ENCODE results near the gene SDF2L1. TPM values are rescaled to one million over a fixed set of nuclear protein-coding genes. Genes with fewer than 3 reads are reported as not detected.

The SDF2L1 gene
- total and polyA plus RNA-seq, 2 of the 13 experiments (the other 11 are each of a cell fraction or from before 2014, with no cell fraction given): 18.0 to 57.4 TPM

DNA sequence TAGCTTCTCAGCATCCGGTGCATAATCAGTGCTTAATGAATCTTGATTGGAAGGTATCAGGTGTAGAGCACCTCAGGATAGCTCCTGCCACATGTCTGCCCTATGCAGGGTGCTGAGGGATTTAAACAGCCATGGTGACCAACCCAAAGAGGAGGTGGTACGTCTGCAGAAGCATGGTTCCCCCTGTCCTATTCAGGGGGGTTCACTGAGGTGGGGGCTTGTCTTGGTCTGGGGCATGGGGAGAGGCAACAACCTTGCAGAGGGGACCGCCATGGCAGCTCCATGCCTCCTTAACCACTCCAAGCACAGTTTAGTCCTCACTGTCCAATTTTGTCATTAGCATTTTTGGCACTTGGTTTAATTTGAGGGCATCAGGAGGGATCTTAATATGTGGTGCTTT lies 49.7 kb upstream of the SDF2L1 start:
- H3K36me3 ChIP-seq (replicated peaks in 1 of 2; ENCODE audit: control insufficient read depth in 1 of 2, insufficient read depth in 2 of 2, low read length in 2 of 2): peaks cover 20 to 80% of the 10 kb centered on the region in 2 experiments
- ChIA-PET CTCF (ENCODE audit: low intra/inter-chr PET ratio, low total read pairs) (no interaction called here), POLR2A (no interaction called here)
- peaks cover 63% of the 10 kb centered on the region for H4K20me1 ChIP-seq (ENCODE audit: insufficient read depth, low read length)
- no TSS peak for BruUV-seq (replicated peaks)
- no peaks in the 10 kb centered on the region for H3K27me3 ChIP-seq (ENCODE audit: control insufficient read depth in 1 of 2, insufficient read depth in 2 of 2, low read length in 2 of 2)
- intact Hi-C loops (cut with micrococcal nuclease; ENCODE audit: unreplicated experiment): loop anchor here (5.0 kb wide), 1 partner anchor 50 kb away; the partner anchor contains the start of gene SDF2L1
- H2AFZ ChIP-seq (ENCODE audit: low read length): no peak overlapping the region
- H3K79me2 ChIP-seq (ENCODE audit: insufficient read depth, low read length): peaks cover 91% of the 10 kb centered on the region
- H3K4me2 ChIP-seq (ENCODE audit: low read depth, low read length): no peak overlapping the region
- no peaks in the 10 kb centered on the region for H3K9me3 ChIP-seq (ENCODE audit: low read length)
- H3K9ac ChIP-seq (ENCODE audit: insufficient read depth, low read depth, low read length): no peak overlapping the region
- in situ Hi-C loops (cut with HindIII; ENCODE audit: extremely low pct_ligation_motif_present, low pct_unique_long_range_greater_than_20kb): no loop called here
- no peak overlapping the region for H3K27ac ChIP-seq (ENCODE audit: extremely low read length, insufficient read depth, low read length)
- FAIRE-seq (no peak), ATAC-seq (no peak), DNase-seq (ENCODE audit: low spot score) (no peak)
- TF ChIP-seq ATM (IDR thresholded peaks at IDR 0.05; ENCODE audit: borderline replicate concordance) (no peak), CAMTA2 (CRISPR knock-in tag; IDR thresholded peaks at IDR 0.05; ENCODE audit: borderline replicate concordance) (no peak), ZNF816 (CRISPR knock-in tag; IDR thresholded peaks at IDR 0.05; ENCODE audit: borderline replicate concordance) (no peak), ARID2 (CRISPR knock-in tag; IDR thresholded peaks at IDR 0.05; ENCODE audit: borderline replicate concordance) (no peak)
- TF ChIP-seq, protein P1, sequence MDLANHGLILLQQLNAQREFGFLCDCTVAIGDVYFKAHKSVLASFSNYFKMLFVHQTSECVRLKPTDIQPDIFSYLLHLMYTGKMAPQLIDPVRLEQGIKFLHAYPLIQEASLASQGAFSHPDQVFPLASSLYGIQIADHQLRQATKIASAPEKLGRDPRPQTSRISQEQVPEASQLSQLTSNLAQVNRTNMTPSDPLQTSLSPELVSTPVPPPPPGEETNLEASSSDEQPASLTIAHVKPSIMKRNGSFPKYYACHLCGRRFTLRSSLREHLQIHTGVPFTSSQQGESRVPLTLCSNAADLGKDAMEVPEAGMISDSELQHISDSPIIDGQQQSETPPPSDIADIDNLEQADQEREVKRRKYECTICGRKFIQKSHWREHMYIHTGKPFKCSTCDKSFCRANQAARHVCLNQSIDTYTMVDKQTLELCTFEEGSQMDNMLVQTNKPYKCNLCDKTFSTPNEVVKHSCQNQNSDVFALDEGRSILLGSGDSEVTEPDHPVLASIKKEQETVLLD (CRISPR knock-in tag; IDR thresholded peaks at IDR 0.05; ENCODE audit: low read depth): no peak
- 100% methylated on average over 2 of the region's 3 CpGs for WGBS (ENCODE audit: low lambda C conversion rate)
- H3K4me1 ChIP-seq (ENCODE audit: insufficient read depth, low read length): no peaks in the 10 kb centered on the region
- H3K4me3 ChIP-seq (replicated peaks in 1 of 3; ENCODE audit: insufficient read depth in 1 of 3, low read depth in 2 of 3, low read length in 3 of 3): no peak overlapping the region
